GM18508 (cell line): ENCODE measurements around the gene DSCAML1.

Source experiments
- ATAC-seq: cut with Tn5 transposase; IDR thresholded peaks from one replicate; pipeline ENCODE4 v1.9.1; 2021; ENCODE audit warnings: moderate number of reproducible peaks; ENCODE audit not compliant: insufficient read depth, unreplicated experiment

DSCAML1 gene

GRCh38 chr11:117795638-117796455, 1.2 kb downstream of the DSCAML1 start:
- no peak for ATAC-seq

- no peak for ATAC-seq
Observed at GRCh38 chr11:117794772-117795629, 2.0 kb downstream of the DSCAML1 start.

- ATAC-seq: no peak
Observed at GRCh38 chr11:117794135-117794534, 2.9 kb downstream of the DSCAML1 start.

GRCh38 chr11:117793583-117793982, 3.4 kb downstream of the DSCAML1 start:
- no peak for ATAC-seq

GRCh38 chr11:117792992-117793391, 4.0 kb downstream of the DSCAML1 start:
- ATAC-seq: no peak

GRCh38 chr11:117792241-117792640, 4.8 kb downstream of the DSCAML1 start:
- no peak for ATAC-seq

- ATAC-seq: no peak
Observed at GRCh38 chr11:117790279-117790678, 6.7 kb downstream of the DSCAML1 start.

- ATAC-seq: no peak
Observed at GRCh38 chr11:117789241-117789640, 7.8 kb downstream of the DSCAML1 start.

- ATAC-seq: no peak
Observed at GRCh38 chr11:117786135-117786870, 10.7 kb downstream of the DSCAML1 start.

- ATAC-seq: no peak
Observed at GRCh38 chr11:117782101-117782500, 14.9 kb downstream of the DSCAML1 start.

GRCh38 chr11:117781627-117782026, 15.4 kb downstream of the DSCAML1 start:
- no peak for ATAC-seq

GRCh38 chr11:117780456-117780855, 16.6 kb downstream of the DSCAML1 start:
- no peak for ATAC-seq

GRCh38 chr11:117774553-117774952, 22.5 kb downstream of the DSCAML1 start:
- no peak for ATAC-seq

GRCh38 chr11:117772360-117772759, 24.7 kb downstream of the DSCAML1 start:
- no peak for ATAC-seq

- no peak for ATAC-seq
Observed at GRCh38 chr11:117771841-117772240, 25.2 kb downstream of the DSCAML1 start.

GRCh38 chr11:117771197-117771596, 25.8 kb downstream of the DSCAML1 start:
- no peak for ATAC-seq

GRCh38 chr11:117770061-117770460, 27.0 kb downstream of the DSCAML1 start:
- ATAC-seq: no peak

- no peak for ATAC-seq
Observed at GRCh38 chr11:117769533-117769932, 27.5 kb downstream of the DSCAML1 start.

GRCh38 chr11:117768506-117768905, 28.5 kb downstream of the DSCAML1 start:
- no peak for ATAC-seq

- no peak for ATAC-seq
Observed at GRCh38 chr11:117767071-117767470, 29.9 kb downstream of the DSCAML1 start.

- ATAC-seq: no peak
Observed at GRCh38 chr11:117766576-117766975, 30.4 kb downstream of the DSCAML1 start.
